ENCODE data around the gene NNT.
"Not testable (repeated sequence)": the region's sequence is repeated elsewhere in the genome, so short reads cannot be mapped to it uniquely, and the experiment has no call there.

NNT gene

DNA sequence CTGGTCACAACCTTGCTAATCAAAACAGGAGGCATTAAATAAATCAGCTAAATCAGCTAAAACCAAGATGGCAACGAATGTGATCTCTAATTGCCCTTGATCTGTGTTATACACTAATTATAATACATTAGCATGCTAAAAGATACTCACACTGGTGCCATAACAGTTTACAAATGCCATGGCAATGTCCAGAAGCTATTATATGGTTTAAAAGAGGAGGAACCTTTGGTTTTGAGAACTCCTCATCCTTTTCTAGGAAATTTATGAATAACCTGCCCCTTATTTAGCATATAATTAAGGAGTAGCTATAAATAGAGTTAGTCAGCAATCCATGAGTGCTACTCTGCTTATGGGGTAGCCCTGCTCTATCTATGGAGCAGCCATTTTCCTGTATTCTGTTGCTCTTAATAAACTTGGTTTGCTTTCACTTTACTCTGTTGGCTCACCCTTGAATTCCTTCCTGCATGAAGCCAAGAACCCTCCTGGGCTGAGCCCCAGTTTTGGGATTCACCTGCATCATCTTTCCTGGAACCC lies 18.7 kb upstream of the NNT start:
- DNase-seq, result no peak

DNA sequence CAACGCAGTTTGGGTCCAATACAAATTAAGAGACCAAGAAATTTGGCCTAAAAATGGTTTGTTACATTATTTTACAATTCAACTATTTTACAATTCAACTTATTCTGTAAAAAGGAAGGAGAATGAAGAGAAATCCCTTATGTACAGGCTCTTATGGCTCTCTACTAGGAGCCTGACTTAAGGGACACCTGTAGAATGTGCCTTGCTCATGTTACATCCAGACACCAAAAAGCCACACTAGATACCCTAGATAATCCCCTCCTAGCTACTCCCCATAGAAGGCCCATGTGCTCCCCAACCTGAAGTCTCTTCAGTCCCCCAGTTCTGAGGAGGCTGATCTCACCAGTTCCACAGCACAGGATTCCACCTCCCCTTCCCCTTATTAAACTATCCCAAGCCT lies 14.1 kb upstream of the NNT start:
- DNase-seq, result no peak

GRCh38 chr5:43589310-43589709 lies 13.7 kb upstream of the NNT start:
- DNase-seq, result no peak

DNA sequence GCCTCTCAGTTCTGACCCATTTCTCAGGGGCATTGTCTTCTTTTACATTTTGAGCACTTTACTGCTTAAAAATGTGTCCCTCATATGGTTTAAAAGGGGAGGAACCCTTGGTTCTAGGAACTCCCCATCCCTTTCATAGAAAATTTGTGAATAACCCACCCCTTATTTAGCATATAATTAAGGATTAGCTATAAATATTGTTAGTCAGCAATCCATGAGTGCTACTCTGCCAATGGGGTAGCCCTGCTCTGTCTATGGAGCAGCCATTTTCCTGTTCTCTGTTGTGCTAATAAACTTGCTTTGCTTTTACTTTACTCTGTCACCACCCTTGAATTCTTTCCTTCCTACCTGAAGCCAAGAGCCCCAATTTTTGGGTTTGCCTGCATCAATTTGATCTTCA lies 12.3 kb upstream of the NNT start:
- DNase-seq, result no peak

DNA sequence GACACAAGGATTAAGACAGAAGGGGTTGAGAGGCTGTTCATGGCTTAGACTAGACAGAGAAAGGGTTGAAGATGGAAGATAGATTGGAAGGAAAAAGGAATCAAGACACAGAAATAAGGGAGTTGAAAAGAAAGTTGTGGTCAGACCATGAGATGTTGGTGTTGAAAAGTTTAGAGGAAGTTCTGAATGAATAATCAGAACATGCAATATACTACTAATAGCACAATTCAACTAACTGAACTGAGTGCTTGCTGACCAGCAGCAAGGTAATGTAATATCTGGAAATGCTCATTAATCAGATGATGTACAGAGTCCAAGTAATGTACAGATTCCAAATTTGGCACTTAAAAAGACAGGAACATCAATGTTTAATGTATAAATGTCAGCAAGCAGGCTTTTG lies 10.6 kb upstream of the NNT start:
- DNase-seq, result no peak

DNA sequence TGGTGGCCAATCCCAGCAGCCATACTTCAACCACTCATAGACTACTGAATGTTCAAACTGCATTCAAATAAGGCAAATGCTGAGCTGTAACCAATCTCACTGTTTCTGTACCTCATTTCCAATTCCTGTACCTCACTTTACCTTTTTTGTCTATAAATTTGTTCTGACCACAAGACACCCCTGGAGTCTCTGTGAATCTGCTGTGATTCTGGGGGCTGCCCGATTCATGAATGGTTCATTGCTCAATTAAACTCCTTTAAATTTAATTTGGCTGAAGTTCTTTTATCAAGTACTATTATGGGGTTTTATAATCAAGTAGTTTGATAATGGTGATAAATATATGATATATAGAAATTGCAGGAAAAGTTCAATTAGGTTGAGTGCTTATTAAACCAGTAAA lies 4.1 kb upstream of the NNT start:
- not testable (repeated sequence) for DNase-seq

GRCh38 chr5:43601454-43602260 lies 1.3 kb upstream of the NNT start:
- no peak for DNase-seq

DNA sequence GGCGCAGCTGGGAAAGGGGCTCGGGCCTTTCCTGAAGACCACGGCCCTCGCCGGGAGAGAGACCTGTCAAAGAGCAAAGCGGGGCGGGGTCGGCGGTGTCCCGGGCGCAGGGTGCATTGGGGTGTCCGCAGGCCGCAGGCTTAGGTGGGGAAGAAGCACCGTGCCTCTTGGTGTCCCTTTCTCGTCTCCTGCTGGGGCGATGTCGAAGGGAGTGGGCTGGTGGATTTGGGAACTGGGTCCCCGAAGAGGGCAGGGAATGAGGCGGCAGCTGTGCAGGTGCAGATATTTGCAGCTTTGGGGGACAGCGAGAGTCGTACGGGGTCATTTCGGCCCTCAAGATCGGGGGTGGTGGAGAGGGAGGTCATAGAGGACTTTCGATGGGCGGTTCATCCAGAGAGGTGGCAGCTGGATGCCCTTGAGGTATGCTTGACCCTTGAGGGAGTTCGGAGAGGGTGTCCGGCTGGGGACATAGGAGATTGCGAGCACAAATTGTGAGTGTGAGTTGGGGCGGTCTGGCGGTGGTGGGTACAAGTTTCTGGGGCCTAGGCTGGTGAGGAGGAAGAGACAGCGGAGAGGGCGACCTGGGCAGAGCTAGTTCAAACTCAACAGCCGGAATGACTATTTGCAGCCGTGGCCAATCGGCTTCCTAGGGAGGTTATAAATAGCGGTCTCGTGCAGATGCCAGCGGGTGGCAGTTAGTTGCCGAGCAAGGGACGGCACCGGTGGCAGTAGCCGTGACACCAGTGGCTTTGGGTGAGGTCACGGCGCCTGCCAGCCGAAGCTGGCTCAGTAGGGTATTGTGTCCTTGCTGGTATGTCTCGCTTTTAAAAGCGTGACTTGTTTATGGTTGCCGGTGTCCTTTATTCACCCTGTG lies 601 bp downstream of the NNT start:
- DNase-seq, result peak; percentile 80

DNA sequence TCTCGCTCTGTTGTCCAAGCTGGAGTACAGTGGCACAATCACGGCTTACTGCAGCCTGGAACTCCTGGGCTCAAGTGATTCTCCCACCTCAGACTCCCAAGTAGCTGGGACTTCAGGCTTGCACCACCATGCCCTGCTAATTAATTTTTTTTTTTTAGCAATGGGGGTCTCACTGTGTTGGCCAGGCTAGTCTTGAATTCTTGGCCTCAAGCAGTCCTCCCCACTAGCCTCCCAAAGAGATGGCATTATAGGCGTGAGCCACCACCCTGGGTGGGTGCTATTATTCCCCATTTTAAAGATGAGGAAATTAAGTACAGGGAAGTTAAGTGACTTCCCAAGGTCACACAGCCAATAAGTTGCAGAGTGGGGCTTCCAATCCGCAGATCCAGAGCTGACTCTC lies 1.7 kb downstream of the NNT start:
- DNase-seq, result no peak

DNA sequence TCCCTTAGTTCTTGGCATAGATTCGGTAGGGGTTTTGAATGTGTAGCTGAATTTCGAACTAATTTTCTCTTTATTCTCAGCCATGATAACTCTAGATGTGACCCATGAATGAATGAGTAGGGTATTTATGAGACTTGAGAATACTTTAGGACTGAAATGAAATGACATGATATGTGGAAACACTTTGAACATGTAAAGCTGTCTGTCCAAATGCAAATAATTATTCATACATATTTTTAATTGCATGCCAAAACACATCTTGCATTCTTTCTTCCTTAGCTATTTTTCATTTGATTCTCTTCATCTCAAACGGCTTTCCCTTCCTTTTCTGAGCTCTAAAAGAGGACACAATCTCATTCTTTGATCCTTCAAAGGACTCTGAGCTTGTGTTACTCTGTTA lies 3.4 kb downstream of the NNT start:
- no peak for DNase-seq

GRCh38 chr5:43608406-43608805 lies 5.4 kb downstream of the NNT start:
- DNase-seq, result no peak

DNA sequence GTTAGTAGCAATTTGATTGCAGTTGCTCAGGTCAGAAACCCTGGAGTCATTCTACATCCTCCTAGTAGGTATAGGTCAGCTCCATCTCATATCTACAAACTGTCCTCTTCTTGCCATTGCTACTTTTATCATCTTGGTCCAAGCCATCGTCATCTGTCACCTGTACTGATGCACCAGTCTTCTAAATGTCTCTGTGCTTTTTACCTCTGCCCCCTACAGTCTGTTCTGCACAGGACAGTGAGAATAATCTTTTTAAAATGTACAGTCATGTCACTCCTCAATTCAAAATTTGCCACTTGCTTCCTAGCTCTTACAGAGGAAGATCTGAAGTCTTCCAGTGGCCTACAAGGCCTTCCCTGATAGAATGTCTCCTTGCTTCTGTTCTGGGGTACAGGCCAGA lies 6.8 kb downstream of the NNT start:
- DNase-seq, result no peak

GRCh38 chr5:43613370-43613769 lies 10.4 kb downstream of the NNT start:
- no peak for DNase-seq

- DNase-seq, result no peak
Observed at GRCh38 chr5:43615445-43616184, 12.6 kb downstream of the NNT start.

- DNase-seq, result no peak
Observed at GRCh38 chr5:43616535-43616934, 13.6 kb downstream of the NNT start.

DNA sequence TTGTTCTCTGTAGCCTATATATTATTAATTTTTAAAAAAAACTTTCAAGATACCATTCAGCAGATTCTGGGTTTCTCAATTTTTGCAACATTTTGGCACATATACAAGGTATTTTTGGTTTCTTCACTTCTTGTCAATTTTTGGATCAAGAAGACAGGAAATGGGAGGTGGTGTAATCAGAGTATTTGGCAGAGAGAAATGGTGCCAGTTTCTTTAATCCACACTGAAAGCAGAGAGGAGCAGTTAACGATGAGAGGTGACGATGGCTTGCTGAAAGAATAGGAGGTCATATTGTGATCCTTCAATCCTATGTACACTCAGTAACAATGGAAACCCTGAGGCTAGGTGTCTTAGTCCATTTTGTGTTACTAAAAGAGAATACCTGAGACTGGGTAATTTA lies 16.4 kb downstream of the NNT start:
- no peak for DNase-seq

DNA sequence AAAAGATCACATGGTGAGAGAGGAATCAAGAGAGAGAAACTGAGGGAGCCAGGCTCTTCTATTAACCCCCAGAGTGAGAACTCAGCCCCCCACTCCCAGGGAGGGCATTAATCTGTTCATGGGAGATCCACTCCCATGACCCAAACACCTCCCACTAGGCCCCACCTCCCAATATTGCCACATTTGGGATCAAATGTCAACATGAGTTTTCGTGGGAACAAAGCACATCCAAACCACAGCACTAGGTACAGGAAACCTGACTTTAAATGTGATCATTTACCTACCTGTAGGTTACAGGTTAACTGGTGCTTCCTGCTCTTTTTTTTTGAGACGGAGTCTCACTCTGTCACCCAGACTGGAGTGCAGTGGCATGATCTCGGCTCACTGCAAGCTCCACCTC lies 16.9 kb downstream of the NNT start:
- no peak for DNase-seq

DNA sequence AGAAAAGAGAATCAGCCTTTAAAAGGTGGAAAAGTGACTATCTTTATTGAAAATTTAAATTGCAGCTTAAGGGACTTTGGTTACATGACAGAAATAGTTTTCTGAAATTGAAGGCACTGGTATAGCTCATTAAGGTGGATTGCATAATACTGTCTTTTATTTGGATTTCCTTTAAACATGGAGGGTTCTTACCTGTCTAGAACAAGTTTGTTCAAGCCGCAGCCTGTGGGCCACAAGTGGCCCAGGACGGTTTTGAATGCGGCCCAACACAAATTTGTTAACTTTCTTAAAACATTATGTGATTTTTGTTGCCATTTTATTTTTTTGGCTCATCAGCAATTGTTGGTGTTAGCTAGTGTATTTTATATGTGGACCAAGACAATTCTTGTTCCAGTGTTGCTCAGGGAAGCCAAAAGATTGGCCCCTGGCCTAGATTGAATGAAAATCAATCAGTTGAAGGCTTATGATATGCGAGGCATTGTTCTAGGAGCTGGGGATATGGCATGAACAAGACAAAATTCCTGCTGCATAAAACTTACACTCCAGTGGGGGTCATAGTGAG lies 18.0 kb downstream of the NNT start:
- DNase-seq, result no peak

GRCh38 chr5:43622074-43622473 lies 19.1 kb downstream of the NNT start:
- no peak for DNase-seq

- DNase-seq, result no peak
Observed at GRCh38 chr5:43623048-43623680, 20.2 kb downstream of the NNT start.

GRCh38 chr5:43627028-43627427 lies 24.0 kb downstream of the NNT start:
- no peak for DNase-seq

GRCh38 chr5:43631182-43631910 lies 28.4 kb downstream of the NNT start:
- DNase-seq, result peak; percentile 18

Data from CD4-positive, alpha-beta T cell treated with Interleukin-15 for 1 hour (primary cell).